ENCODE measurements around the gene MOV10.
"Not testable (repeated sequence)": the region's sequence is repeated elsewhere in the genome, so short reads cannot be mapped to it uniquely, and the experiment has no call there.

DNA sequence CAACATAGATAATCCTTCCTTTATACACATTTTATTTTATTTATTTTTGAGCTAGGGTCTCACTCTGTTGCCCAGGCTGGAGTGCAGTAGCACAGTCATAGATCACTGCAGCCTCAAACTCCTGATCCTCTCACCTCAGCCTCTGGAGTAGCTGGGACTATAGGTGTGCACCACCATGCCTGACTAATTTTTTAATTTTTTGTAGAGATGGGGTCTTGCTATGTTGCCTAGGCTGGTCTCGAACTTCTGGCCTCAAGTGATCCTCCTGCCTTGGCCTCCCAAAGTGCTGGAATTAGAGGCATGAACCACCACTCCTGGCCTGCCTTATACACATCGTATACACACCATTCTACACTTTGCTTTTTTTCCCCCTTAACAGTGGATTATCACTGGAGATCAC is 46.8 kb downstream of the MOV10 start:
- TF ChIP-seq POLR2AphosphoS5 (IDR thresholded peaks at IDR 0.05; ENCODE audit: insufficient read depth, low read depth, low read length); EZH2 (IDR thresholded peaks at IDR 0.05; ENCODE audit: borderline replicate concordance, low read depth, low read length, severe bottlenecking): not testable (repeated sequence)
- TF ChIP-seq, protein P1, sequence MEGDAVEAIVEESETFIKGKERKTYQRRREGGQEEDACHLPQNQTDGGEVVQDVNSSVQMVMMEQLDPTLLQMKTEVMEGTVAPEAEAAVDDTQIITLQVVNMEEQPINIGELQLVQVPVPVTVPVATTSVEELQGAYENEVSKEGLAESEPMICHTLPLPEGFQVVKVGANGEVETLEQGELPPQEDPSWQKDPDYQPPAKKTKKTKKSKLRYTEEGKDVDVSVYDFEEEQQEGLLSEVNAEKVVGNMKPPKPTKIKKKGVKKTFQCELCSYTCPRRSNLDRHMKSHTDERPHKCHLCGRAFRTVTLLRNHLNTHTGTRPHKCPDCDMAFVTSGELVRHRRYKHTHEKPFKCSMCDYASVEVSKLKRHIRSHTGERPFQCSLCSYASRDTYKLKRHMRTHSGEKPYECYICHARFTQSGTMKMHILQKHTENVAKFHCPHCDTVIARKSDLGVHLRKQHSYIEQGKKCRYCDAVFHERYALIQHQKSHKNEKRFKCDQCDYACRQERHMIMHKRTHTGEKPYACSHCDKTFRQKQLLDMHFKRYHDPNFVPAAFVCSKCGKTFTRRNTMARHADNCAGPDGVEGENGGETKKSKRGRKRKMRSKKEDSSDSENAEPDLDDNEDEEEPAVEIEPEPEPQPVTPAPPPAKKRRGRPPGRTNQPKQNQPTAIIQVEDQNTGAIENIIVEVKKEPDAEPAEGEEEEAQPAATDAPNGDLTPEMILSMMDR (IDR thresholded peaks at IDR 0.05; ENCODE audit: extremely low read depth in 1 of 2, insufficient read depth in 1 of 2, low read depth in 1 of 2, low read length in 2 of 2): not testable (repeated sequence)
- TF ChIP-seq, protein P2, sequence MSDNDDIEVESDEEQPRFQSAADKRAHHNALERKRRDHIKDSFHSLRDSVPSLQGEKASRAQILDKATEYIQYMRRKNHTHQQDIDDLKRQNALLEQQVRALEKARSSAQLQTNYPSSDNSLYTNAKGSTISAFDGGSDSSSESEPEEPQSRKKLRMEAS (IDR thresholded peaks at IDR 0.05; ENCODE audit: insufficient read depth, insufficient read length): not testable (repeated sequence)
